ENCODE data around the gene TMEM119. TPM values are rescaled to one million over a fixed set of nuclear protein-coding genes. Genes with fewer than 3 reads are reported as not detected.

Gene TMEM119
- polyA plus RNA-seq, 1 experiment = 60.3 TPM

DNA sequence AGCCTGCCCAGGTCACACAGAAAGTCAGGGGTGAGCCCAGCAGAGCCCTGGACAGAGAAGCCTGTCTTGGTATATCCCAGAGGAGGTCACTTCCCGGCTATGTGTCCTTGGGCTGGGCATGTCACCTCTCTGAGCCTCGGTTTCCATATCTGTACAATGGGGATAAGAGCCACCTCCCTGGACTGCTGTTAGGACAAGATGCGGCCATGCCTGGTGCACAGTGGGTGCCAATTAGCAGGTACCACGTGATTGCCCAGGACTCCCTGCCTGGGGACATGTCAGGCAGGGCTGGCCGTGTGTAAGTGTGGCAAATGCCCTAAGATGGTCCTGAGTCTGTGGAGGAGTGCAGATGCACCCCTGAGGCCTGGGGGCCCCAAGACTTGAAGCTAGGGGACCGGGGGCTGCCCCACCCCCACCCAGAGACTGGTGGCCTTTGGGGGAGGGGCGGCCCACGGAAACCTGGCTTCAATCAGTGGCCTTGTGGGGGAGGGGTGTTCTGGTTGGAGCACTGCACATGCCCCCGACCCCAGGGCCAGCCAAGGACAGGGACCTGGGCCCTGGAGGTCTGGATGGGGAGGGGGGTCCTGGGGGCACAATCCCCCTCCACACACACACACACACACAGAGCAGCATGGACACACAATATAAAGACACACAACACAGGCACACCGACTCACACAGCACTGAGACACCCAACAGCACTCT, 878 bp downstream of the TMEM119 start:
- peak overlapping the region; percentile 75 for H3K4me3 ChIP-seq (ENCODE audit: low read depth, low read length)
- H3K27me3 ChIP-seq (ENCODE audit: control insufficient read depth, insufficient read depth, low read length) = no peaks in the 10 kb centered on the region
- no peaks in the 10 kb centered on the region; the same call in 1 of the 2 replicates for H3K9me3 ChIP-seq (ENCODE audit: control insufficient read depth, insufficient read depth, low read length)
- DNase-seq (ENCODE audit: low read depth, low spot score) = no peak
- H3K27ac ChIP-seq (ENCODE audit: low read depth, low read length) = no peak overlapping the region
- CTCF ChIA-PET = no interaction called here
- TF ChIP-seq, protein P1, sequence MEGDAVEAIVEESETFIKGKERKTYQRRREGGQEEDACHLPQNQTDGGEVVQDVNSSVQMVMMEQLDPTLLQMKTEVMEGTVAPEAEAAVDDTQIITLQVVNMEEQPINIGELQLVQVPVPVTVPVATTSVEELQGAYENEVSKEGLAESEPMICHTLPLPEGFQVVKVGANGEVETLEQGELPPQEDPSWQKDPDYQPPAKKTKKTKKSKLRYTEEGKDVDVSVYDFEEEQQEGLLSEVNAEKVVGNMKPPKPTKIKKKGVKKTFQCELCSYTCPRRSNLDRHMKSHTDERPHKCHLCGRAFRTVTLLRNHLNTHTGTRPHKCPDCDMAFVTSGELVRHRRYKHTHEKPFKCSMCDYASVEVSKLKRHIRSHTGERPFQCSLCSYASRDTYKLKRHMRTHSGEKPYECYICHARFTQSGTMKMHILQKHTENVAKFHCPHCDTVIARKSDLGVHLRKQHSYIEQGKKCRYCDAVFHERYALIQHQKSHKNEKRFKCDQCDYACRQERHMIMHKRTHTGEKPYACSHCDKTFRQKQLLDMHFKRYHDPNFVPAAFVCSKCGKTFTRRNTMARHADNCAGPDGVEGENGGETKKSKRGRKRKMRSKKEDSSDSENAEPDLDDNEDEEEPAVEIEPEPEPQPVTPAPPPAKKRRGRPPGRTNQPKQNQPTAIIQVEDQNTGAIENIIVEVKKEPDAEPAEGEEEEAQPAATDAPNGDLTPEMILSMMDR (IDR thresholded peaks at IDR 0.05; ENCODE audit: low read depth, low read length) = no peak
- POLR2A ChIA-PET = no interaction called here

DNA sequence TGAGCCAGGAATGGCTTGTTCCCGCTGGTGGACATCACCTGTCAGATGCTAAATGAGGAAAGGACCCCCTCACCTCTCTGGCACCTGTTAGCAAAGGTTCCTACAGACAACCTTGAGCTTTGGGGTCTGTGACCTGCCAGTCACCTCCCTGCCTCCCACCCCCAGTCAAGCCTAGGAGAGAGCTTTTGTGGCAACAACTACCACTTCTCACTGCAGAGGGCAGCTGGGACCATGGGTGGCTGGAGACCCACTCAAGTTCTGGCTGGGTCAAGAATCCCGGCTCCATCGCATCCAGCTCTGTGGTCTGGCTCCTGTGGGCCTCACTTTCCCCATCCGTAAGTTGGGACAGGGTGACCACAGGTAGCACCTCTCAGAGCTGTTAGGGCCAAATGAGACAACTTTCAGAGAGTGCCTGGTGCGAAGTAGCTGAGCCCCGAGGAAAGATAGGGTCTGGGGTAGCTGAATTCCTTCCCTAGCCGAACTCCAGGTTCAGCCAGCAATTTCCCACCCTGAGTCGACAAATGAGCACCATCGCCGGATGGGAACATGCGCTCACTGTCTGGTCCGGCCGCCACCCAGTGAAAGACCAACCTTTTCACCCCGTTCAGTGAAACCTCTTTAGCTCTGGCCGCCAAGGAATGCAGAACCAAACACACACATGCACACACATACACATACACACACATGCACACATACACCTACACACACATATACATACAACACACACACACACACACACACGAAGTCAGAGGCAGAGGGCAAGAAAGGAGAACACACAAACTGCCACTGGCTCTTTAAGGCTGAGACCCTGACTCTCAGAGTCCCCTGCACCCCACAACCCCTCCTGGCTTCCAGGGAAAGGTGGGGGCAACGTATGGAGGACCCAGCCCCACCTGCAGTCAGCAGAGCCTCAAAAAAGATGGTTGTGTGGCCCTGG, 1.9 kb downstream of the TMEM119 start:
- Histone ChIP-seq H3K27me3 (ENCODE audit: control insufficient read depth, insufficient read depth, low read length) (no peaks in the 10 kb centered on the region), H3K27ac (ENCODE audit: low read depth, low read length) (no peak overlapping the region), H3K4me3 (ENCODE audit: low read depth, low read length) (peak overlapping the region; percentile 75), H3K9me3 (ENCODE audit: control insufficient read depth, insufficient read depth, low read length) (no peaks in the 10 kb centered on the region; the same call in 1 of the 2 replicates)
- POLR2A ChIA-PET = no interaction called here
- TF ChIP-seq, protein P1 (IDR thresholded peaks at IDR 0.05; ENCODE audit: low read depth, low read length) = no peak
- DNase-seq (ENCODE audit: low read depth, low spot score) = no peak
- CTCF ChIA-PET = interaction anchor here (1.1 to 1.2 kb wide), 2 partner anchors 22 to 25 kb away, joined by 4 to 6 read pairs; no protein-coding TSS in a partner anchor

DNA sequence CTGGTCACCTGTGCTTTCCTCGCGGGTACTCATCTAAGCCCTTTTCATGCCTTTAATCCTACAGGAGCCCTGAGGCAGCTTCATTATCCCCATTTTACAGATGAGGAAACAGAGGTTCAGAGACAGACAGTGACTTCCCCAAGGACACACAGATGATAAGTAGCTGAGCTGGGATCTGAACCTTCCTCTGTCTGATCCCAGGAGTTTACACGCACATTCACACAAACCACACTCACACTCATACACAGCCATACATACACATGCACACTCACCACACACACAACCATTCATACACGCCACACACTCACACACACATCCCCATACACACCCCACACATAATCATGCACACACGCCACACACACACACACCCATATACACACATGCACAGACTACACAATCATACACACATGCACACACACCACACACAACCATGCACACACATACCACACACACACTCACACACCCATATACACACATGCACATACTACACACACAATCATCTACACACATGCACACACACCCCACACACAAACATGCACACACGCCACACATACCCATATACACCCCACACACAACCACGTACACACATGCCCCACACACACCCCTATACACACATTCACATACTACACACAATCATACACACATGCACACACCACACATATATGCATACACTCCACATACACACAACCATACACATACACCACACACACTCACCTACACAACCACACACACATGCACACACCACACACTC, 2.7 kb downstream of the TMEM119 start:
- DNase-seq (ENCODE audit: low read depth, low spot score) = no peak
- ChIA-PET CTCF (interaction anchor here (0.9 to 1.2 kb wide), 4 partner anchors 22 to 24 kb away, joined by 3 to 6 read pairs (median 4); no protein-coding TSS in a partner anchor), POLR2A (no interaction called here)
- Histone ChIP-seq H3K27ac (ENCODE audit: low read depth, low read length) (no peak overlapping the region), H3K4me3 (ENCODE audit: low read depth, low read length) (peak overlapping the region; percentile 75), H3K27me3 (ENCODE audit: control insufficient read depth, insufficient read depth, low read length) (no peaks in the 10 kb centered on the region), H3K9me3 (ENCODE audit: control insufficient read depth, insufficient read depth, low read length) (no peaks in the 10 kb centered on the region; the same call in 1 of the 2 replicates)
- TF ChIP-seq, protein P1 (IDR thresholded peaks at IDR 0.05; ENCODE audit: low read depth, low read length) = no peak

DNA sequence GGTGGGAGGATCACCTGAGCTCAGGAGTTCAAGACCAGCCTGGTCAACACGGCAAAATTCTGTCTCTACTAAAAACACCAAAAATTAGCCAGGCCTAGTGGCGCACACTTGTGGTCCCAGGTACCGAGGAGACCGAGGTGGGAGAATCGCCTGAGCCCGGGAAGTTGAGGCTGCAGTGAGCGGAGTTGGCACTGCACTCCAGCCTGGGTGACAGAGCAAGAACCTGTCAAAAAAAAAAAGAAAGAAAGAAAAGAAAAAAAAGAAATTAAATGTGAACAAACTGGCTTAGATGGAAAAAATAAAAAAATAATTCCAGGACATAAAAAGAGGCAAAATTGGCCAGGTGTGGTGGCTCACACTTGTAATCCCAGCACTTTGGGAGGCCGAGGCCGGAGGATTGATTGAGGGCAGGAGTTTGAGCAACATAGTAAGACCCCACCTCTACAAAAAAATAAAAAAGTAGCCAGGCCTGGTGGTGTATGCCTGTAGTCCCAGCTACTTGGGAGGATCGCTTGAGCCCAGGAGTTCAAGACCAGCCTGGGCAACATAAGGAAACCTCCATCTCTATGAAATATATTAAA, 3.5 kb downstream of the TMEM119 start:
- POLR2A ChIA-PET = no interaction called here
- H3K4me3 ChIP-seq (ENCODE audit: low read depth, low read length) = no peak overlapping the region

More for the DNA sequence above, 3.5 kb downstream of the TMEM119 start:
- H3K27ac ChIP-seq (ENCODE audit: low read depth, low read length) = no peak overlapping the region
- TF ChIP-seq, protein P1 (IDR thresholded peaks at IDR 0.05; ENCODE audit: low read depth, low read length) = no peak
- H3K9me3 ChIP-seq (ENCODE audit: control insufficient read depth, insufficient read depth, low read length) = no peaks in the 10 kb centered on the region; the same call in 1 of the 2 replicates
- H3K27me3 ChIP-seq (ENCODE audit: control insufficient read depth, insufficient read depth, low read length) = no peaks in the 10 kb centered on the region
- CTCF ChIA-PET = interaction anchor here (0.9 to 1.8 kb wide), 4 partner anchors 23 to 55 kb away, joined by 3 to 10 read pairs (median 4); no protein-coding TSS in a partner anchor
- no peak for DNase-seq (ENCODE audit: low read depth, low spot score)

All from AG04450 (cell line).